ENCODE data around the gene BBC3.
"Not testable (repeated sequence)": the region's sequence is repeated elsewhere in the genome, so short reads cannot be mapped to it uniquely, and the experiment has no call there.

The BBC3 gene

GRCh38 chr19:47257411-47258169 lies 26.6 kb upstream of the BBC3 start:
- DNase-seq, result no peak

- peak; percentile 99 for DNase-seq
These were observed 25.9 kb upstream of the BBC3 start for GRCh38 chr19:47256693-47257410.

DNA sequence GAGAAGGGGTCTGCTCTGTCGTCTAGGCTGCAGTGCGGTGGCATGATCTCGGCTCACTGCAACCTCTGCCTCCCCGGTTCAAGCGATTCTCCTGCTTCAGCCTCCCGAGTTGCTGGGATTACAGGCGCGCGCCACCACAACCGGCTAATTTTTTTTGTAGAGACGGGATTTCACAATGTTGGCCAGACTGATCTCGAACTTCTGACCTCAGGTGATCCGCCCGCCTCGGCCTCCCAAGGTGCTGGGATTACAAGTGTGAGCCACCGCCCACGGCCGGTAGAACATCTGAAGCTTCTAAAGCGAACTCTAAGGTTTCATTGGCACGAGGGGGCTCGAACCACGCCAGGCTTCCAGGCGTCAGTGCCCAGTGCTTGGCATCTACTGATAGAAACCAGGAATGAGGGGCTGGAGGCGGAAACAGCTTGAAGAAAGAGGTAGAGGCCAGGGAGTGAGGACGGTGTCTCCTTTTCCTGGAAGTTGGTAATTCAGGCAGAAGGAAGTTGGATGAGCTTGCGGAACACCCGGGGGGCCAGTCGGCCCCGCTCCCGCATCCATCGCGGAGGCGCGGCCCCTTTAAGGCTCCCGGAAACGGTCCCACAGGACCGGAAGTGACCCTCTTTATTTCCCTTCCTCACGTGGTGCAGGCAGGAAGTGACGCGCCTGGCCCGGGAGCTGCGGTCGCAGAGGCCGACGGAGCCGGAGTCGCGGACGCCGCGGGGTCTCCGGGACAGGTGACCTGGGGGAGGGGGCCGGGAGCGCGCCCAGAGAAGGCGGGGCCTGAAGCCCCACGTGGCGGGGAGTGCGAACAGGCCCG lies 25.1 kb upstream of the BBC3 start, which contains the start of gene CCDC9:
CCDC9 (plus strand) TSS at position 647 of the 814 bp plus-strand sequence. CDS start 1,876 bp downstream, outside the sequence.
- peak; percentile 97 for DNase-seq

DNA sequence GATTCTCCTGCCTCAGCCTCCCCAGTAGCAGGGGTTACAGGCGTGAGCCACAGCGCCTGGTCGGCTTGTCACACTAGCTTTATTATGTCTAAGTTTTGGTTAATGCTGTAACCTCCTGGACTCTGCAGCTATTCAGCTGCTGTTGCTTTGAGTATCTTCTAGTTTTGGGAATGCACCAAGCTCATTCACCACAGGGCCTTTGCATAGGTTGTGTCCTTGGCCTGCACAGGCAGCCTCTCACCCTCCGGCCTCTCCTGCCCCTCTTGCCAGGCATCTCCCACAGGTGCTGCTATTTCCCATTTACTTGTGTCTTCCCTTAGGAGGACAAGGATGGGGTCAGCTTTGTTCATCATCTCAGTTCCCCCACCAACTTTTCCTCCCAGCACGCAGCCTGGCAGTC lies 23.0 kb upstream of the BBC3 start:
- DNase-seq, result no peak

- DNase-seq, result peak; percentile 94
These were observed 22.5 kb upstream of the BBC3 start for GRCh38 chr19:47253467-47253881.

GRCh38 chr19:47253016-47253415 lies 22.0 kb upstream of the BBC3 start:
- not testable (repeated sequence) for DNase-seq

DNA sequence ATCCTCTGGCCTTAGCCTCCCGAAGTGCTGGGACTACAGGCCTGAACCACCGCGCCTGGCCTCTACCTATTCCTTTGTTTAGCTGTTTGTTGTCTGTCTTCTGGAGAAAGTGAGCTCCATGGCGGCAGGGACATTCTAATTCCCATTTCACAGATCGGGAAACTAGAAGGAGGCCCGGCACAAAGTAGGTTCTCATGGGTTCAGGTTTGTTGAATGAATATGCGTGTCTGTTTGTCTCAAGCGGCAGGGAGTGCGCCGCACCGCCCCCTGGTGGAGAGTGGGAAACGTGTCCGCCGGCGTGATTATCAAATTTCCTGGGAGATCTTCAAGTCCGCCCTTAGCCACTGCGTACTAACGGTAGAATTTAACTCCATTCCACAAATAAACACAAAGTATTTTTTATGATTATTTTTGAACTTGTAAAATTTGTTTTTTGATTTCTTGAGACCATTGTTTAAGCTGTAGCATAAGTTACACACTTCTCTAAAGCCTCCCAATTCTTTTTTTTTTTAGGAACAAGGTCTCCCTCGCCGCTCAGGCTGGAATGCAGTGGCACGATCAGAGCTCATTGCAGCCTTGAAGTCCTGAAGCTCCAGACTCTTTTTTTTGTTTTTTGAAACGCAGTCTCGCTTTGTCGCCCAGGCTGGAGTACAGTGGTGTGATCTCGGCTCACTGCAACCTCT lies 16.4 kb upstream of the BBC3 start:
- peak; percentile 71 for DNase-seq

- DNase-seq, result peak; percentile 98
These were observed 13.0 kb upstream of the BBC3 start for GRCh38 chr19:47243776-47244547.

DNA sequence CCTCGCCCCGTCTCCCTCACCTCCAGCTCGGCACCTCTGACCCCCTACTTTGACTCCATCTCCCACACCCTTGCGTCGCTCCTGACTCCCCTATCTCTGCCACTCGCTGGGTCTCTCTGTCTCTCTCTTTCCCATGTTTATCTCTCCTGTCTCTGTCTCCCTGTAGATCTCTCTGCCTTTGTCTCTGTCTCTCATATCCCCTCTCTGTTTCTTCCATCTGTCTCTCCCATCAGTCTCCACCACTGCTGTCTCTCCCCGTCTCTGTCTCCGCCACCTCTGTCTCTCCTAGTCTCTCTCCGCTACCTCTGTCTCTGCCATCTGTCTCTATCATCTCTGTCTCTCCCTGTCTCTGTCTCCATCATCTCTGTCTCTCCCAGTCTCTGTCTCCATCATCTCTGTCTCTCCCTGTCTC lies 12.4 kb upstream of the BBC3 start:
- DNase-seq, result no peak

DNA sequence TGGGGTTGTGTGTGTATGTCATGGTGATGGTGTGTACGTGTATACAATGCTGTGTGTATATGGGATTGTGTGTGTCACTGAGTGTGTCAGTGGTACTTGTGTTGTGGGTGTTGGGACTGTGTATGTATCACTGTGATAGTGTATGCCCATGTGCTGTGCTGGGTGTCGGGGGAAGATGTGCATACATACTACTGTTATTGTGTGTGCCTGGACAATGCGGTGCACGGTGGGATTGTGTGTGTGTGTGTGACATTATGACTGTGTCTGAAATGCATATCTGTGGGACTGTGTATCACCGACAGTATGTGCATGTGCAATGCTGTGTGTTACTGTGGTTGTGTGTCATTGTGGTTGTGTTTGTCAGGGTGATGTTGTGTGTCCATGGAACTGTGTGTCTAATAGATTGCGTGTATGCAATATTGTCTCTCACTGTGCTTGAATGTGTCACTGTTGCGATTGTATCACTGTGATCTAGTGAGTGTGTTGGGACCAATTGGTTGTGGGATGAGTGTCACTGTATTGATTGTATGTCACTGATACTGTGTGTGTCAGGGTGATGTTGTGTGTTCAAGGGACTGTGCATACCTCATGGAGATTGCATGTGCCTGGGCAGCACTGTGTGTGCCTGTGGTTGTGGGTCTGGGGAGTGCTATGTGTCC lies 11.0 kb upstream of the BBC3 start:
- DNase-seq, result no peak

- DNase-seq, result peak; percentile 81
These were observed 10.3 kb upstream of the BBC3 start for GRCh38 chr19:47240996-47241918.

DNA sequence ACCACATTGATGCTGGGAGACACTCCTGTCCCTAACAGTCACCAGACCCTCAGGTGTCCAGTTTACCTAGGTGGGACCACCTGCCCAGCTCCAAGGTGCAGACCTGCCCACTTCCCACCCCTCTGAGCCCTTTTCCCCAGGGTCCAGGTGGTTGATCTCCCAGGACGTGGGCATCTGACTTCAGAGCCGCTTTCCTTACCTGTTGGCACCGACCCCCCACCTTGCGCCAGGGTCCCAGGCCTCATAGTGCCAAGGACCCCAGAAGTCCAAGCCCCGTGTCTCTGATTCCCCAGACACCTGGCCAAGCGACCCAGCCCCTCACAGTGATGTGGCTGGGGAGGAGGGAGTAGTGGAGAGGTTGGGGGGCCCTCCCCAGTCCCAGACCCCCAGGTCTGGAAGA lies 9.6 kb upstream of the BBC3 start:
- DNase-seq, result no peak

DNA sequence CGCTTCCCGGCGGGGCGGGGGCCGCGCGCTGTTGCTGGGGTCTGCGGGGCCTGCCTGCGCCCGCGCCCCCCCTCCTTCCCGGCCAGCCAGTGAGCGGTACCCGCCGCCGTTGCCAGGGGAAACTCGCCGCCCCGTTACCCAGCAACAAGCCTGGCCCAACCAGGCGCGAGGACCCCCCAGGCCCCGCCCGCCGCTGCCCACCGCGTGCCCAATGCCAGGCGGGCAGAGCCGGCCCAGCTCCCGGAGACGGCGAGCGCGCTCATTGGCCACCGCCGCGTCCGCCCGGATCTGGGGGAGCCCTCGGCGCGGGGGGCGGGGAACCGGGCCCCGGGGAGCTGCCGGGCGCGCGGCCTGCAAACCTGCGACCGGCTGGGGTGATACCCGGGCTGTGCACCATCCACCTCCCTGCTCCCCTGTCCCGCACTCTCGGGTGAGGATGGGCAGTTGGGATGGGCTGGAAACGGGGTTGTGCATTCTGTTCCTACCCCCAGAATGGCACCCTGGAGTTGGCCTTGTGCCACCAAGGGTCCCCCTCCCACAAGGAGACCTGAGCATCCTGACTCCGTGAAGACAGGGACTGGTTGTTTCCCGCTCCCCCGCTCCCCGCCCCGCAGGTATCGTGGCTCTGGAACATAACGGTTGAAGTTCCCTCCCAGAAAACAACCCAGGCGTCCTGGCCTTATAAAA lies 8.8 kb upstream of the BBC3 start:
- DNase-seq, result peak; percentile 54

DNA sequence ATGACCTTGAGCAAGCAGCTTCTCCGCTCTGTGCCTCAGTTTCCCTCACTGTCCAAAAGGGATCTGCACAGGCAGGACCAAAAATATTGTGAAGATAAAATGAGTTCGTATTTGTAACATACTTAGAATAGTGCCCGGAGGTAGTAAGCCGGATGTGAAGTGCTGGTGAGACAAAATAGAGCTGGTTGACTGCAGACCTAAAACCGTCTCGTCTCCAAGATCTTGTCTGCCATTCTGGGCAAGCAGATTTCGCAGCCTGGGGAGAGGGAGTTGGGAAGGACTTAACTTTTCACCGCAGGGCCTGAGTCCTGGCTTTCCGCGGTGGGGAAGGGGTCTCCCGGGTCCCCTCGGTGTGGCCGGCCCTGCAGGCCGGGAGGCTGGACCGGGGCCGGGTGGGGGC lies 8.2 kb upstream of the BBC3 start:
- no peak for DNase-seq

DNA sequence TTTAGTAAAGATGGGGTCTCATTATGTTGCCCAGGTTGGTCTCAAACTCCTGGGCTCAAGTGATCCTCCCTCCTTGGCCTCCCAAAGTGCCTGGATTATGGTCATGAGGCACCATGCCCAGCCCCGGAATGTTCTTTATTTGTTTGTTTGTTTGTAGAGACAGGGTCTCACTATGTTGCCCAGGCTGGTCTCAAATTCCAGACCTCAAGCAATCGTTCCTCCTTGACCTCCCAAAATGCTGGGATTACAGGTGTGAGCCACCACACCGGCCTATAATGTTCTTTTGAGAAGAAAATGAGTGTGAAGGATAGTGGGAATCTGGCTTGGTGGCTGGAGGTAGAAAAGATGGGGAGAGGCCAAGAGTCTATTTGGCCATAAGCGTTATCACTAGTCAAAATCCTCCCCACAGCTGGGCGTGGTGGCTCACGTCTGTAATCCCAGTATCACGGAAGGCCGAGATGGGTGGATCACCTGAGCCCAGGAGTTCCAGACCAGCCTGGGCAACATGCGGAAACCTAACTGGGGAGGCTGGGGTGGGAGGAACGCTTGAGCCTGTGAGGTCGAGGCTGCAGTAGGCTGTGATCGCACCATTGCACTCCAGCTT lies 5.2 kb upstream of the BBC3 start:
- DNase-seq, result no peak

- peak; percentile 75 for DNase-seq
These were observed 1.6 kb upstream of the BBC3 start for GRCh38 chr19:47232422-47233211.

DNA sequence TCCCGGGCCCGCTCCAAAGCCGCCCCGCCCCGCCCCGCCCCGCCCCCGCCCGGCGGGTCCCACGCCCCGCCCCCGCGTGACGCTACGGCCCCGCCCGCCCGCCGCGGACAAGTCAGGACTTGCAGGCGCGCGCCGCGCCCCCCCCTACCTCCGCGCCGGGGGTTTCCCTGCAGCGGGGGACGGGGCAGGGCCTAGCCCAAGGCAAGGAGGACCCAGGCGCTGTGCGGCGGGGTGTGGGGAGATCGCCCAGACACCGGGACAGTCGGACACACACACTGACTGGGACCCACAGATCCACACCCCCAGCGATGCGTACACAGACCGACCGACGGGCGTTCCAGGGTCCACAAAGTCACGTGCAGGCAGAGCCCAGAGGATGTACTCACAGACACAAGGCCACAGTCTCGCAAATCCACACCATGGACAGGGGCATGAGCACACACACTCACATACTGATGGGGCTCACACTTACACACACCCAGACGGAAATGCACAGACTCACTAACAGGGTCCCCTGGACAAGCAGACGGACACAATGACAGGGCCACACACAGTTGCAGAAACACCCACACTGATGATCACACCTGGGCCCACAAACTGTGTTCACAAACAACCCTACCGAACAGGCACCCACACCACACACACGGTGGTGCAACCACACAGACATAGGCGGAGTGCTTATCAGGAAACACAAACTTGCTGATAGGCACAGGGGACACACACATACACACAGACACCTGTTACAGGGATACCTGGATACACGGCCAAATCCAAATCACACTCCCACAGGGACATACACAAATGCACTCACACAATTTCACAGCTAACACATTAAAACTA lies 436 bp upstream of the BBC3 start:
- DNase-seq, result peak; percentile 91
